Activated CD4-positive, alpha-beta T cell treated with anti-CD3 and anti-CD28 coated beads for 36 hours (primary cell): ENCODE data around the gene ENTPD5. TPM values are rescaled to one million over a fixed set of nuclear protein-coding genes. Genes with fewer than 3 reads are reported as not detected.
A peak's percentile ranks its signal among the peaks of the same experiment; 100 is the strongest.
"Not testable (repeated sequence)": the region's sequence is repeated elsewhere in the genome, so short reads cannot be mapped to it uniquely, and the experiment has no call there.

Source experiments
- ATAC-seq: fragments of 200-7000 bp; cut with Tn5 transposase; one replicate; pipeline ENCODE4 v1.10.0; 2021; ENCODE audit warnings: mild to moderate bottlenecking, moderate library complexity
- CTCF ChIA-PET: fragments of 350-600 bp; sonication (Branson Sonifier 250); formaldehyde crosslinking; loops from one replicate; lab custom pipeline; 2021; ENCODE audit warnings: antibody characterized with exemption; lab: Charles Lee
- POLR2A ChIA-PET: fragments of 350-600 bp; sonication (Branson Sonifier 250); formaldehyde crosslinking; loops from one replicate; lab custom pipeline; 2021; ENCODE audit warnings: antibody characterized with exemption, inconsistent platforms; lab: Charles Lee
- DNase-seq: peaks from one replicate; pipeline ENCODE4 v3.0.0-alpha.2; 2020
- H3K27ac Mint-ChIP-seq: one replicate; pipeline ENCODE4 v1.8.0; 2021; ENCODE audit warnings: mixed read lengths
- H3K27me3 Mint-ChIP-seq: one replicate; pipeline ENCODE4 v1.8.0; 2021; ENCODE audit warnings: mixed read lengths
- H3K36me3 Mint-ChIP-seq: one replicate; pipeline ENCODE4 v1.8.0; 2021; ENCODE audit warnings: low read depth, mixed read lengths
- H3K4me1 Mint-ChIP-seq: one replicate; pipeline ENCODE4 v1.8.0; 2021; ENCODE audit warnings: mixed read lengths
- H3K4me3 Mint-ChIP-seq: one replicate; pipeline ENCODE4 v1.8.0; 2021; ENCODE audit warnings: mild to moderate bottlenecking, moderate library complexity, mixed read lengths
- H3K9me3 Mint-ChIP-seq: one replicate; pipeline ENCODE4 v1.8.0; 2021; ENCODE audit warnings: low read depth, mixed read lengths
- intact Hi-C, 2 experiments: fragments of 100-400 bp; cut with DNase I in 1 of 2; cut with micrococcal nuclease in 1 of 2; formaldehyde crosslinking; loops; one replicate each; pipeline versions ENCODE4 v1.14.2 to v1.15.1; 2022 to 2024; cut with DNase I, micrococcal nuclease
- total RNA-seq, 2 experiments: library from RNA; stranded (reverse); gene quantifications; one replicate each; pipeline ENCODE4 v1.2.3, GENCODE V29; 2021

ENTPD5 gene
- total RNA-seq, 2 experiments from 2014 or later = 8.7 to 10.0 TPM

- DNase-seq = no peak
- intact Hi-C loops = no loop called here
- ChIA-PET POLR2A (no interaction called here), CTCF (interaction anchor here (0.5 to 1.5 kb wide), 4 partner anchors 10 to 272 kb away, joined by 3 to 5 read pairs (median 4); no protein-coding TSS in a partner anchor)
- Mint-ChIP-seq H3K4me3 (no peak overlapping the region), H3K27ac (no peak overlapping the region), H3K36me3 (no peaks in the 10 kb centered on the region), H3K4me1 (peaks cover 2% of the 10 kb centered on the region), H3K9me3 (no peaks in the 10 kb centered on the region), H3K27me3 (no peaks in the 10 kb centered on the region)
- no peak for ATAC-seq
Observed at GRCh38 chr14:73942180-73942579, 76.9 kb downstream of the ENTPD5 start.

GRCh38 chr14:73937012-73937411 is 82.1 kb downstream of the ENTPD5 start:
- POLR2A ChIA-PET = no interaction called here
- H3K27ac Mint-ChIP-seq = no peak overlapping the region
- intact Hi-C loops = no loop called here

GRCh38 chr14:73936548-73936947 is 82.5 kb downstream of the ENTPD5 start:
- no peaks in the 10 kb centered on the region for H3K27me3 Mint-ChIP-seq
- H3K9me3 Mint-ChIP-seq = no peaks in the 10 kb centered on the region
- no peak for DNase-seq
- no peak overlapping the region for H3K4me3 Mint-ChIP-seq
- H3K36me3 Mint-ChIP-seq = peaks cover 14% of the 10 kb centered on the region
- ChIA-PET CTCF (interaction anchor here (0.7 to 1.3 kb wide), 3 partner anchors 20 to 105 kb away, joined by 4 read pairs; no protein-coding TSS in a partner anchor), POLR2A (no interaction called here)
- no peaks in the 10 kb centered on the region for H3K4me1 Mint-ChIP-seq
- H3K27ac Mint-ChIP-seq = no peak overlapping the region
- ATAC-seq = no peak
- intact Hi-C loops = no loop called here

More at GRCh38 chr14:73937012-73937411, 82.1 kb downstream of the ENTPD5 start:
- Mint-ChIP-seq H3K36me3 (peaks cover 11% of the 10 kb centered on the region), H3K27me3 (no peaks in the 10 kb centered on the region), H3K4me1 (no peaks in the 10 kb centered on the region), H3K9me3 (no peaks in the 10 kb centered on the region), H3K4me3 (no peak overlapping the region)
- ATAC-seq (no peak), DNase-seq (no peak)
- CTCF ChIA-PET = interaction anchor here (0.7 to 1.3 kb wide), 2 partner anchors 20 to 67 kb away, joined by 4 read pairs; no protein-coding TSS in a partner anchor

- no peak overlapping the region for H3K27ac Mint-ChIP-seq
- H3K9me3 Mint-ChIP-seq = no peaks in the 10 kb centered on the region
- H3K4me1 Mint-ChIP-seq = peaks cover 4% of the 10 kb centered on the region
- H3K4me3 Mint-ChIP-seq = no peak overlapping the region
- ATAC-seq (no peak), DNase-seq (no peak)
- POLR2A ChIA-PET = interaction anchor here (1.3 kb wide), 1 partner anchor 14 kb away, joined by 4 read pairs; the partner anchor contains the start of genes COQ6 and FAM161B
- CTCF ChIA-PET = interaction anchor here (0.6 to 1.3 kb wide), 14 partner anchors 8 to 900 kb away, joined by 3 to 6 read pairs (median 3); partner anchors contain the start of genes COQ6 and FAM161B
- H3K27me3 Mint-ChIP-seq = no peaks in the 10 kb centered on the region
- intact Hi-C loops = no loop called here
- H3K36me3 Mint-ChIP-seq = peaks cover 17% of the 10 kb centered on the region
Observed at GRCh38 chr14:73935666-73936065, 83.4 kb downstream of the ENTPD5 start.

DNA sequence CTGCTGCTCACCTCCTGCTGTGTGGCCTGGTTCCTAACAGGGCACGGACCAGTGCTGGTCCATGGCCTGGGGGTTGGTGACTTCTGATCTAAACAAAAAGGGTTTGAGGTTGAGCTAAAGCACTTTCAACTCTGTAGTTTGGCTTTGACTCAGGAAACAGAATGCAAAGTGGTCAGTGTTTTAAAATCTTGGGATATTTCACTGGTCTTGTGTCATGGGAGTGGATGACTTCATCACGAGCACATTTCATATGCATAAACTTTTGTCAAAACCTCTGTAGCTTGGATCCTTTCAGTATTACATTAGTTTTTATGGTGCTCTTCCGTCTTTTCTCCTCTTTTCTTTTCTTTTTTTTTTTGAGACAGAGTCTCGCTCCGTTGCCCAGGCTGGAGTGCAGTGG is 94.8 kb downstream of the ENTPD5 start:
- intact Hi-C loops = no loop called here
- no peaks in the 10 kb centered on the region for H3K9me3 Mint-ChIP-seq
- H3K27ac Mint-ChIP-seq = no peak overlapping the region
- H3K27me3 Mint-ChIP-seq = no peaks in the 10 kb centered on the region
- DNase-seq (no peak), ATAC-seq (no peak)
- ChIA-PET POLR2A (no interaction called here), CTCF (interaction anchor here (1.1 kb wide), 1 partner anchor 19 kb away, joined by 3 read pairs; no protein-coding TSS in a partner anchor)
- no peak overlapping the region for H3K4me3 Mint-ChIP-seq
- no peaks in the 10 kb centered on the region for H3K4me1 Mint-ChIP-seq
- peaks cover 65% of the 10 kb centered on the region for H3K36me3 Mint-ChIP-seq

GRCh38 chr14:73919457-73919856 is 99.6 kb downstream of the ENTPD5 start:
- H3K9me3 Mint-ChIP-seq, intact Hi-C loops, H3K27ac Mint-ChIP-seq, POLR2A ChIA-PET, H3K27me3 Mint-ChIP-seq, H3K4me1 Mint-ChIP-seq, DNase-seq, ATAC-seq, H3K4me3 Mint-ChIP-seq: not testable (repeated sequence)
- CTCF ChIA-PET = interaction anchor here (1.4 kb wide), 1 partner anchor 16 kb away, joined by 3 read pairs; no protein-coding TSS in a partner anchor
- peaks cover 39% of the 10 kb centered on the region for H3K36me3 Mint-ChIP-seq

- Mint-ChIP-seq H3K4me3 (no peak overlapping the region), H3K27me3 (no peaks in the 10 kb centered on the region), H3K9me3 (peaks cover under 1% of the 10 kb centered on the region), H3K36me3 (peaks cover 52% of the 10 kb centered on the region), H3K27ac (no peak overlapping the region), H3K4me1 (peaks cover under 1% of the 10 kb centered on the region)
- DNase-seq (no peak), ATAC-seq (no peak)
- ChIA-PET POLR2A (no interaction called here), CTCF (interaction anchor here (0.5 to 1.2 kb wide), 2 partner anchors 19 to 1118 kb away, joined by 3 read pairs; no protein-coding TSS in a partner anchor)
- intact Hi-C loops = no loop called here
Observed at GRCh38 chr14:73916324-73916723, 102.8 kb downstream of the ENTPD5 start.

DNA sequence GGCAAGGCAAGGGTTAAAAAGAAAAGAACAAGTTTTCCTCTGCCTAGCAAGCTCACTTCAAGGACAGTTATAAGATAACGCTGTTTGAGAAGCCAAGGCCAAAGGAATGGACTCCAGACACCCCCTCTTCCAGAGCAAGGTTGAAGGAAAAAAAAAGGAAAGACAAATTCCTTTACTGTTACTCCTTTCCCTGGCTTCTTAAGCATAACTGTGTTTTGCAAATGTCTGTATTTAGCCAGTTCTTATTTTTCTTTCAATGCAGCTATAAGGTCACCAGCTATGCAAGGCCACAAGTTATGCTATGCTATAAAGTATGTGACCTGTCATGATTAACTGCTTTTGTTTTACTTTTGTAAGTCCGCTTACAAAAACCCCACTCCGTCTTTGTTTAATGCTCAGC is 105.8 kb downstream of the ENTPD5 start:
- CTCF ChIA-PET = interaction anchor here (0.9 kb wide), 1 partner anchor 280 kb away, joined by 3 read pairs; no protein-coding TSS in a partner anchor
- Mint-ChIP-seq H3K4me3 (no peak overlapping the region), H3K9me3 (peaks cover 5% of the 10 kb centered on the region), H3K36me3 (peaks cover 63% of the 10 kb centered on the region), H3K27ac (no peak overlapping the region), H3K27me3 (no peaks in the 10 kb centered on the region), H3K4me1 (peaks cover 7% of the 10 kb centered on the region)
- POLR2A ChIA-PET = no interaction called here
- intact Hi-C loops = no loop called here
- DNase-seq (no peak), ATAC-seq (no peak)

GRCh38 chr14:73909681-73910080 is 109.4 kb downstream of the ENTPD5 start:
- peaks cover 7% of the 10 kb centered on the region for H3K4me1 Mint-ChIP-seq
- peaks cover 5% of the 10 kb centered on the region for H3K9me3 Mint-ChIP-seq
- H3K36me3 Mint-ChIP-seq = peaks cover 75% of the 10 kb centered on the region
- DNase-seq = no peak
- H3K27me3 Mint-ChIP-seq = no peaks in the 10 kb centered on the region
- CTCF ChIA-PET = no interaction called here
- intact Hi-C loops = no loop called here
- H3K27ac Mint-ChIP-seq = peak overlapping the region; percentile 37
- POLR2A ChIA-PET = no interaction called here
- ATAC-seq = no peak
- no peak overlapping the region for H3K4me3 Mint-ChIP-seq

Other genes with a start within 250 kb of the ENTPD5 start
- gene PTGR2, start 167.5 kb downstream of the ENTPD5 start, total RNA-seq = 10 to 100 TPM; 12.6 to 14.3 TPM
- 10 to 100 TPM; 58.6 to 66.2 TPM for gene ZNF410, start 132.4 kb downstream of the ENTPD5 start, total RNA-seq
- 1 to 10 TPM; 1.2 to 1.4 TPM for gene FAM161B, start 69.2 kb downstream of the ENTPD5 start, total RNA-seq
- gene COQ6, start 69.0 kb downstream of the ENTPD5 start, total RNA-seq = 10 to 100 TPM; 14.1 to 17.0 TPM
- gene BBOF1, start 61 bp upstream of the ENTPD5 start, total RNA-seq = 1 to 10 TPM; 1.9 to 2.1 TPM
- gene ALDH6A1, start 65.2 kb upstream of the ENTPD5 start, total RNA-seq = 10 to 100 TPM; 17.2 to 24.6 TPM
- 10 to 100 TPM; 10.3 to 13.2 TPM for gene LIN52, start 65.7 kb upstream of the ENTPD5 start, total RNA-seq
- not detected for gene VSX2, start 220.2 kb upstream of the ENTPD5 start, total RNA-seq